WTC11 (cell line): ENCODE measurements around the gene ROBO1. TPM values are rescaled to one million over a fixed set of nuclear protein-coding genes. Genes with fewer than 3 reads are reported as not detected.

Experiments used
- ATAC-seq: fragments of 200-7000 bp; cut with Tn5 transposase; 2 replicates; pipeline ENCODE4 v1.10.0; 2021; ENCODE audit warnings: mild to moderate bottlenecking, moderate library complexity
- CTCF ChIA-PET: fragments of 300-600 bp; sonication (Branson Sonifier 250); formaldehyde crosslinking; loops from one replicate; lab custom pipeline; 2021; ENCODE audit warnings: antibody characterized with exemption; lab: Charles Lee
- POLR2A ChIA-PET: fragments of 350-600 bp; sonication (Branson Sonifier 250); formaldehyde crosslinking; loops from one replicate; lab custom pipeline; 2021; ENCODE audit warnings: antibody characterized with exemption; lab: Charles Lee
- DNase-seq: peaks from one replicate; pipeline ENCODE4 v3.0.0; 2021; ENCODE audit warnings: low spot score
- H3K27ac Mint-ChIP-seq: 2 replicates; pipeline ENCODE4 v1.8.0; 2021; ENCODE audit warnings: mixed read lengths
- H3K27me3 Mint-ChIP-seq: 2 replicates; pipeline ENCODE4 v1.8.0; 2021; ENCODE audit warnings: low read depth, mild to moderate bottlenecking, moderate library complexity, mixed read lengths
- H3K36me3 Mint-ChIP-seq: 2 replicates; pipeline ENCODE4 v1.8.0; 2021; ENCODE audit warnings: mixed read lengths
- H3K4me1 Mint-ChIP-seq: 2 replicates; pipeline ENCODE4 v1.8.0; 2022; ENCODE audit warnings: mixed read lengths
- H3K4me3 Mint-ChIP-seq: 2 replicates; pipeline ENCODE4 v1.8.0; 2021; ENCODE audit warnings: mild to moderate bottlenecking, moderate library complexity, mixed read lengths
- H3K9me3 Mint-ChIP-seq: 2 replicates; pipeline ENCODE4 v1.8.0; 2021; ENCODE audit warnings: mixed read lengths
- ATF1 ChIP-seq: sonication (generic); formaldehyde crosslinking; IDR thresholded peaks from 2 replicates; pipeline ENCODE4 v1.8.1; 2023; ENCODE audit warnings: mild to moderate bottlenecking, moderate library complexity, missing genetic modification reagents
- ATF2 ChIP-seq: sonication (generic); formaldehyde crosslinking; IDR thresholded peaks from 2 replicates; pipeline ENCODE4 v1.8.1; 2022; ENCODE audit warnings: low read depth, missing genetic modification reagents, borderline replicate concordance
- ATF3 ChIP-seq: sonication (generic); formaldehyde crosslinking; conservative IDR thresholded peaks from 2 replicates; pipeline ENCODE4 v1.8.1; 2022; ENCODE audit warnings: mild to moderate bottlenecking, missing genetic modification reagents
- CBFB ChIP-seq: sonication (generic); formaldehyde crosslinking; IDR thresholded peaks from 2 replicates; pipeline ENCODE4 v1.8.1; 2022; ENCODE audit warnings: mild to moderate bottlenecking, low read depth, missing genetic modification reagents
- CTCF ChIP-seq: fragments of 200-600 bp; IDR thresholded peaks from 2 replicates; pipeline ENCODE4 v1.8.0; 2022; ENCODE audit warnings: antibody characterized with exemption
- E2F1 ChIP-seq: sonication (generic); formaldehyde crosslinking; IDR thresholded peaks from 2 replicates; pipeline ENCODE4 v1.8.0; 2022; ENCODE audit warnings: mild to moderate bottlenecking, missing genetic modification reagents
- ELF4 ChIP-seq: sonication (generic); formaldehyde crosslinking; IDR thresholded peaks from 2 replicates; pipeline ENCODE4 v1.8.1; 2022; ENCODE audit warnings: low read depth, mild to moderate bottlenecking, moderate library complexity, missing genetic modification reagents
- EMX1 ChIP-seq: fragments of 250-450 bp; sonication (Bioruptor Pico); IDR thresholded peaks from 2 replicates; pipeline ENCODE4 v1.8.0; 2021; ENCODE audit warnings: mild to moderate bottlenecking
- MXD4 ChIP-seq: fragments of 250-450 bp; sonication (Bioruptor Pico); IDR thresholded peaks from 2 replicates; pipeline ENCODE4 v1.8.0; 2021; ENCODE audit warnings: mild to moderate bottlenecking, moderate library complexity, borderline replicate concordance
- NR2C2 ChIP-seq: sonication (generic); formaldehyde crosslinking; IDR thresholded peaks from 2 replicates; pipeline ENCODE4 v1.8.0; 2022; ENCODE audit warnings: mild to moderate bottlenecking, missing genetic modification reagents
- PRRX2 ChIP-seq: fragments of 250-450 bp; sonication (Bioruptor Pico); IDR thresholded peaks from 2 replicates; pipeline ENCODE4 v1.8.0; 2021; ENCODE audit warnings: mild to moderate bottlenecking
- SMAD3 ChIP-seq: sonication (generic); formaldehyde crosslinking; IDR thresholded peaks from 2 replicates; pipeline ENCODE4 v1.8.0; 2022; ENCODE audit warnings: missing genetic modification reagents, mild to moderate bottlenecking, borderline replicate concordance
- SMAD4 ChIP-seq: sonication (generic); formaldehyde crosslinking; IDR thresholded peaks from 2 replicates; pipeline ENCODE4 v1.8.0; 2022; ENCODE audit warnings: mild to moderate bottlenecking, missing genetic modification reagents
- SOX15 ChIP-seq: fragments of 250-450 bp; sonication (Bioruptor Pico); IDR thresholded peaks from 2 replicates; pipeline ENCODE4 v1.9.0; 2021; ENCODE audit warnings: mild to moderate bottlenecking
- TCF7 ChIP-seq: sonication (generic); formaldehyde crosslinking; IDR thresholded peaks from 2 replicates; pipeline ENCODE4 v1.8.0; 2022; ENCODE audit warnings: mild to moderate bottlenecking, low read depth, missing genetic modification reagents, moderate library complexity
- ZNF423 ChIP-seq: fragments of 250-450 bp; sonication (Bioruptor Pico); IDR thresholded peaks from 2 replicates; pipeline ENCODE4 v2.1.2; 2022; ENCODE audit warnings: mild to moderate bottlenecking, moderate library complexity
- total RNA-seq: library from RNA; stranded (reverse); gene quantifications from 3 replicates; pipeline ENCODE4 v1.2.3, GENCODE V29; 2021
- TF ChIP-seq, protein P1 (sequence below): sonication (generic); formaldehyde crosslinking; IDR thresholded peaks from 2 replicates; pipeline ENCODE4 v1.8.1; 2023; ENCODE audit warnings: mild to moderate bottlenecking, missing genetic modification reagents, moderate library complexity
- TF ChIP-seq, protein P2 (sequence below): sonication (generic); formaldehyde crosslinking; IDR thresholded peaks from 2 replicates; pipeline ENCODE4 v1.8.0; 2022; ENCODE audit warnings: mild to moderate bottlenecking, missing genetic modification reagents
- TF ChIP-seq, protein P3 (sequence below): sonication (generic); formaldehyde crosslinking; IDR thresholded peaks from 2 replicates; pipeline ENCODE4 v1.8.0; 2023; ENCODE audit warnings: mild to moderate bottlenecking, missing genetic modification reagents
- TF ChIP-seq, protein P4 (sequence below): sonication (generic); formaldehyde crosslinking; IDR thresholded peaks from 2 replicates; pipeline ENCODE4 v1.8.1; 2023; ENCODE audit warnings: mild to moderate bottlenecking, moderate library complexity, missing genetic modification reagents
- TF ChIP-seq, protein P5 (sequence below): fragments of 250-450 bp; sonication (Bioruptor Pico); IDR thresholded peaks from 2 replicates; pipeline ENCODE4 v1.9.0; 2021; ENCODE audit warnings: mild to moderate bottlenecking

The ROBO1 gene
- total RNA-seq, 1 experiment from 2014 or later, result 90.9 TPM

- CTCF ChIA-PET, result interaction anchor here (1.2 kb wide), 1 partner anchor 77 kb away, joined by 3 read pairs; no protein-coding TSS in a partner anchor
- DNase-seq (no peak), ATAC-seq (no peak)
- no peaks in the 10 kb centered on the region for H3K27me3 Mint-ChIP-seq
- POLR2A ChIA-PET, result no interaction called here
- peaks cover 6% of the 10 kb centered on the region; the same call in 1 of the 2 replicates for H3K4me1 Mint-ChIP-seq
- H3K9me3 Mint-ChIP-seq, result peaks cover 2% of the 10 kb centered on the region
- no peak for TF ChIP-seq CTCF
- TF ChIP-seq, all 79 proteins: peak for 0
- no peaks in the 10 kb centered on the region for H3K36me3 Mint-ChIP-seq
- no peak overlapping the region for H3K4me3 Mint-ChIP-seq
- no peak overlapping the region for H3K27ac Mint-ChIP-seq
Measured at GRCh38 chr3:79284781-79285180, 483.0 kb downstream of the ROBO1 start.

GRCh38 chr3:79278681-79279080, 489.1 kb downstream of the ROBO1 start:
- peaks cover 14% of the 10 kb centered on the region for H3K9me3 Mint-ChIP-seq
- ChIA-PET CTCF (no interaction called here), POLR2A (no interaction called here)
- H3K27ac Mint-ChIP-seq, result no peak overlapping the region
- DNase-seq (no peak), ATAC-seq (no peak)
- peaks cover 8% of the 10 kb centered on the region for H3K4me1 Mint-ChIP-seq
- no peak overlapping the region for H3K4me3 Mint-ChIP-seq
- peaks cover 4% of the 10 kb centered on the region for H3K36me3 Mint-ChIP-seq
- TF ChIP-seq MXD4, result no peak
- TF ChIP-seq SMAD3 (CRISPR knock-in tag), result no peak
- TF ChIP-seq, protein P1, sequence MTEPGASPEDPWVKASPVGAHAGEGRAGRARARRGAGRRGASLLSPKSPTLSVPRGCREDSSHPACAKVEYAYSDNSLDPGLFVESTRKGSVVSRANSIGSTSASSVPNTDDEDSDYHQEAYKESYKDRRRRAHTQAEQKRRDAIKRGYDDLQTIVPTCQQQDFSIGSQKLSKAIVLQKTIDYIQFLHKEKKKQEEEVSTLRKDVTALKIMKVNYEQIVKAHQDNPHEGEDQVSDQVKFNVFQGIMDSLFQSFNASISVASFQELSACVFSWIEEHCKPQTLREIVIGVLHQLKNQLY (CRISPR knock-in tag), result no peak
- TF ChIP-seq, protein P2, sequence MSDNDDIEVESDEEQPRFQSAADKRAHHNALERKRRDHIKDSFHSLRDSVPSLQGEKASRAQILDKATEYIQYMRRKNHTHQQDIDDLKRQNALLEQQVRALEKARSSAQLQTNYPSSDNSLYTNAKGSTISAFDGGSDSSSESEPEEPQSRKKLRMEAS (CRISPR knock-in tag), result no peak
- TF ChIP-seq NR2C2 (CRISPR knock-in tag), result no peak
- no peak for TF ChIP-seq ZNF423 (CRISPR knock-in tag)
- TF ChIP-seq ATF1 (CRISPR knock-in tag), result no peak
- TF ChIP-seq ATF2 (CRISPR knock-in tag), result no peak
- TF ChIP-seq TCF7 (CRISPR knock-in tag), result no peak
- no peak for TF ChIP-seq SOX15 (CRISPR knock-in tag)
- no peak for TF ChIP-seq ELF4 (CRISPR knock-in tag)
- no peak for TF ChIP-seq CBFB (CRISPR knock-in tag)
- no peak for TF ChIP-seq ATF3 (CRISPR knock-in tag)
- TF ChIP-seq, protein P3, sequence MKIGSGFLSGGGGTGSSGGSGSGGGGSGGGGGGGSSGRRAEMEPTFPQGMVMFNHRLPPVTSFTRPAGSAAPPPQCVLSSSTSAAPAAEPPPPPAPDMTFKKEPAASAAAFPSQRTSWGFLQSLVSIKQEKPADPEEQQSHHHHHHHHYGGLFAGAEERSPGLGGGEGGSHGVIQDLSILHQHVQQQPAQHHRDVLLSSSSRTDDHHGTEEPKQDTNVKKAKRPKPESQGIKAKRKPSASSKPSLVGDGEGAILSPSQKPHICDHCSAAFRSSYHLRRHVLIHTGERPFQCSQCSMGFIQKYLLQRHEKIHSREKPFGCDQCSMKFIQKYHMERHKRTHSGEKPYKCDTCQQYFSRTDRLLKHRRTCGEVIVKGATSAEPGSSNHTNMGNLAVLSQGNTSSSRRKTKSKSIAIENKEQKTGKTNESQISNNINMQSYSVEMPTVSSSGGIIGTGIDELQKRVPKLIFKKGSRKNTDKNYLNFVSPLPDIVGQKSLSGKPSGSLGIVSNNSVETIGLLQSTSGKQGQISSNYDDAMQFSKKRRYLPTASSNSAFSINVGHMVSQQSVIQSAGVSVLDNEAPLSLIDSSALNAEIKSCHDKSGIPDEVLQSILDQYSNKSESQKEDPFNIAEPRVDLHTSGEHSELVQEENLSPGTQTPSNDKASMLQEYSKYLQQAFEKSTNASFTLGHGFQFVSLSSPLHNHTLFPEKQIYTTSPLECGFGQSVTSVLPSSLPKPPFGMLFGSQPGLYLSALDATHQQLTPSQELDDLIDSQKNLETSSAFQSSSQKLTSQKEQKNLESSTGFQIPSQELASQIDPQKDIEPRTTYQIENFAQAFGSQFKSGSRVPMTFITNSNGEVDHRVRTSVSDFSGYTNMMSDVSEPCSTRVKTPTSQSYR, result no peak
- TF ChIP-seq, protein P4, sequence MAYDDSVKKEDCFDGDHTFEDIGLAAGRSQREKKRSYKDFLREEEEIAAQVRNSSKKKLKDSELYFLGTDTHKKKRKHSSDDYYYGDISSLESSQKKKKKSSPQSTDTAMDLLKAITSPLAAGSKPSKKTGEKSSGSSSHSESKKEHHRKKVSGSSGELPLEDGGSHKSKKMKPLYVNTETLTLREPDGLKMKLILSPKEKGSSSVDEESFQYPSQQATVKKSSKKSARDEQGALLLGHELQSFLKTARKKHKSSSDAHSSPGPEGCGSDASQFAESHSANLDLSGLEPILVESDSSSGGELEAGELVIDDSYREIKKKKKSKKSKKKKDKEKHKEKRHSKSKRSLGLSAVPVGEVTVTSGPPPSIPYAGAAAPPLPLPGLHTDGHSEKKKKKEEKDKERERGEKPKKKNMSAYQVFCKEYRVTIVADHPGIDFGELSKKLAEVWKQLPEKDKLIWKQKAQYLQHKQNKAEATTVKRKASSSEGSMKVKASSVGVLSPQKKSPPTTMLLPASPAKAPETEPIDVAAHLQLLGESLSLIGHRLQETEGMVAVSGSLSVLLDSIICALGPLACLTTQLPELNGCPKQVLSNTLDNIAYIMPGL, result no peak
- TF ChIP-seq SMAD4 (CRISPR knock-in tag), result no peak
- no peak for TF ChIP-seq PRRX2
- TF ChIP-seq EMX1 (CRISPR knock-in tag), result no peak
- TF ChIP-seq, protein P5, sequence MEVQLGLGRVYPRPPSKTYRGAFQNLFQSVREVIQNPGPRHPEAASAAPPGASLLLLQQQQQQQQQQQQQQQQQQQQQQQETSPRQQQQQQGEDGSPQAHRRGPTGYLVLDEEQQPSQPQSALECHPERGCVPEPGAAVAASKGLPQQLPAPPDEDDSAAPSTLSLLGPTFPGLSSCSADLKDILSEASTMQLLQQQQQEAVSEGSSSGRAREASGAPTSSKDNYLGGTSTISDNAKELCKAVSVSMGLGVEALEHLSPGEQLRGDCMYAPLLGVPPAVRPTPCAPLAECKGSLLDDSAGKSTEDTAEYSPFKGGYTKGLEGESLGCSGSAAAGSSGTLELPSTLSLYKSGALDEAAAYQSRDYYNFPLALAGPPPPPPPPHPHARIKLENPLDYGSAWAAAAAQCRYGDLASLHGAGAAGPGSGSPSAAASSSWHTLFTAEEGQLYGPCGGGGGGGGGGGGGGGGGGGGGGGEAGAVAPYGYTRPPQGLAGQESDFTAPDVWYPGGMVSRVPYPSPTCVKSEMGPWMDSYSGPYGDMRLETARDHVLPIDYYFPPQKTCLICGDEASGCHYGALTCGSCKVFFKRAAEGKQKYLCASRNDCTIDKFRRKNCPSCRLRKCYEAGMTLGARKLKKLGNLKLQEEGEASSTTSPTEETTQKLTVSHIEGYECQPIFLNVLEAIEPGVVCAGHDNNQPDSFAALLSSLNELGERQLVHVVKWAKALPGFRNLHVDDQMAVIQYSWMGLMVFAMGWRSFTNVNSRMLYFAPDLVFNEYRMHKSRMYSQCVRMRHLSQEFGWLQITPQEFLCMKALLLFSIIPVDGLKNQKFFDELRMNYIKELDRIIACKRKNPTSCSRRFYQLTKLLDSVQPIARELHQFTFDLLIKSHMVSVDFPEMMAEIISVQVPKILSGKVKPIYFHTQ (CRISPR knock-in tag), result no peak
- no peak for TF ChIP-seq E2F1 (CRISPR knock-in tag)
- TF ChIP-seq, all 79 proteins: peak for 0
- no peaks in the 10 kb centered on the region; the same call in 1 of the 2 replicates for H3K27me3 Mint-ChIP-seq
